ENCODE data around the gene CLEC12A. TPM values are rescaled to one million over a fixed set of nuclear protein-coding genes. Genes with fewer than 3 reads are reported as not detected.
"Not testable (repeated sequence)": the region's sequence is repeated elsewhere in the genome, so short reads cannot be mapped to it uniquely, and the experiment has no call there.

Gene CLEC12A
- total RNA-seq, 3 donors from 2014 or later (not counting 1 experiment from before 2014, with no cell fraction given), result 13.6 to 18.9 (median 14.8) TPM

- intact Hi-C loops (cut with micrococcal nuclease), result no loop called here
- ATAC-seq (no peak), DNase-seq (no peak)
- H3K27ac Mint-ChIP-seq, result no peak overlapping the region
- Histone ChIP-seq H3K4me1 (ENCODE audit: control insufficient read depth, insufficient read depth, low read length) (no peaks in the 10 kb centered on the region), H3K27me3 (ENCODE audit: control insufficient read depth, insufficient read depth, low read length) (no peaks in the 10 kb centered on the region), H3K36me3 (ENCODE audit: control insufficient read depth, insufficient read depth, low read length) (no peaks in the 10 kb centered on the region), H3K4me3 (ENCODE audit: low read length) (no peak overlapping the region), H3K9me3 (ENCODE audit: control insufficient read depth, insufficient read depth, low read length) (no peaks in the 10 kb centered on the region), H3K27ac (ENCODE audit: low read length) (no peak overlapping the region)
- H3K9me3 Mint-ChIP-seq, result no peaks in the 10 kb centered on the region
- H3K36me3 Mint-ChIP-seq, result no peaks in the 10 kb centered on the region
- H3K4me1 Mint-ChIP-seq, result no peaks in the 10 kb centered on the region
- H3K4me3 Mint-ChIP-seq, result no peak overlapping the region
- H3K27me3 Mint-ChIP-seq (ENCODE audit: low read depth in 2 of 2), result no peaks in the 10 kb centered on the region
- 8% methylated on average over 1 of the region's 1 CpG for WGBS (ENCODE audit: insufficient coverage)
- no peak for TF ChIP-seq CTCF (IDR thresholded peaks at IDR 0.05)
Measured at GRCh38 chr12:10016881-10017280, 45.7 kb downstream of the CLEC12A start.

- no peaks in the 10 kb centered on the region for H3K27me3 Mint-ChIP-seq (ENCODE audit: low read depth in 2 of 2)
- H3K4me1 Mint-ChIP-seq, result no peaks in the 10 kb centered on the region
- H3K36me3 ChIP-seq (ENCODE audit: control insufficient read depth, insufficient read depth, low read length), result no peaks in the 10 kb centered on the region
- no peak overlapping the region for H3K27ac Mint-ChIP-seq
- no peak overlapping the region for H3K27ac ChIP-seq (ENCODE audit: low read length)
- H3K4me1 ChIP-seq (ENCODE audit: control insufficient read depth, insufficient read depth, low read length), result no peaks in the 10 kb centered on the region
- H3K27me3 ChIP-seq (ENCODE audit: control insufficient read depth, insufficient read depth, low read length), result no peaks in the 10 kb centered on the region
- H3K4me3 ChIP-seq (ENCODE audit: low read length), result no peak overlapping the region
- no peaks in the 10 kb centered on the region for H3K36me3 Mint-ChIP-seq
- no peak for ATAC-seq
- no peaks in the 10 kb centered on the region for H3K9me3 Mint-ChIP-seq
- WGBS (ENCODE audit: insufficient coverage), result 75% methylated on average over 4 of the region's 5 CpGs
- TF ChIP-seq CTCF (IDR thresholded peaks at IDR 0.05), result no peak
- no peaks in the 10 kb centered on the region for H3K9me3 ChIP-seq (ENCODE audit: control insufficient read depth, insufficient read depth, low read length)
- DNase-seq, result no peak
- intact Hi-C loops (cut with micrococcal nuclease), result no loop called here
- H3K4me3 Mint-ChIP-seq, result no peak overlapping the region
Measured at GRCh38 chr12:10018386-10018785, 47.2 kb downstream of the CLEC12A start.

GRCh38 chr12:10021342-10021741 lies 50.1 kb downstream of the CLEC12A start:
- no peak for TF ChIP-seq CTCF (IDR thresholded peaks at IDR 0.05)
- no peak for DNase-seq

GRCh38 chr12:10025236-10025635 lies 54.0 kb downstream of the CLEC12A start:
- Histone ChIP-seq H3K36me3 (ENCODE audit: control insufficient read depth, insufficient read depth, low read length) (no peaks in the 10 kb centered on the region), H3K4me3 (ENCODE audit: low read length) (no peak overlapping the region), H3K9me3 (ENCODE audit: control insufficient read depth, insufficient read depth, low read length) (no peaks in the 10 kb centered on the region), H3K4me1 (ENCODE audit: control insufficient read depth, insufficient read depth, low read length) (no peaks in the 10 kb centered on the region), H3K27me3 (ENCODE audit: control insufficient read depth, insufficient read depth, low read length) (peaks cover 2% of the 10 kb centered on the region), H3K27ac (ENCODE audit: low read length) (no peak overlapping the region)
- Mint-ChIP-seq H3K4me1 (no peaks in the 10 kb centered on the region), H3K36me3 (no peaks in the 10 kb centered on the region), H3K27me3 (ENCODE audit: low read depth in 2 of 2) (peaks cover 0 to 8% of the 10 kb centered on the region in 2 donors), H3K9me3 (no peaks in the 10 kb centered on the region), H3K27ac (no peak overlapping the region), H3K4me3 (no peak overlapping the region)
- intact Hi-C loops (cut with micrococcal nuclease), result no loop called here
- no peak for DNase-seq
- WGBS (ENCODE audit: insufficient coverage), result 100% methylated on average over 1 of the region's 3 CpGs
- TF ChIP-seq CTCF (IDR thresholded peaks at IDR 0.05), result no peak
- ATAC-seq, result no peak

More at GRCh38 chr12:10021342-10021741, 50.1 kb downstream of the CLEC12A start:
- WGBS (ENCODE audit: insufficient coverage), result 86% methylated on average over 3 of the region's 3 CpGs
- H3K9me3 Mint-ChIP-seq, result no peaks in the 10 kb centered on the region
- no peak overlapping the region for H3K4me3 Mint-ChIP-seq
- intact Hi-C loops (cut with micrococcal nuclease), result no loop called here
- no peaks in the 10 kb centered on the region for H3K4me1 Mint-ChIP-seq
- H3K9me3 ChIP-seq (ENCODE audit: control insufficient read depth, insufficient read depth, low read length), result no peaks in the 10 kb centered on the region
- H3K27ac ChIP-seq (ENCODE audit: low read length), result no peak overlapping the region
- no peak overlapping the region for H3K27ac Mint-ChIP-seq
- H3K36me3 Mint-ChIP-seq, result no peaks in the 10 kb centered on the region
- no peaks in the 10 kb centered on the region for H3K36me3 ChIP-seq (ENCODE audit: control insufficient read depth, insufficient read depth, low read length)
- no peak overlapping the region for H3K4me3 ChIP-seq (ENCODE audit: low read length)
- no peaks in the 10 kb centered on the region for H3K4me1 ChIP-seq (ENCODE audit: control insufficient read depth, insufficient read depth, low read length)
- peaks cover 2% of the 10 kb centered on the region for H3K27me3 ChIP-seq (ENCODE audit: control insufficient read depth, insufficient read depth, low read length)
- no peak for ATAC-seq
- H3K27me3 Mint-ChIP-seq (ENCODE audit: low read depth in 2 of 2), result no peaks in the 10 kb centered on the region

- H3K27ac Mint-ChIP-seq; H3K4me3 ChIP-seq (ENCODE audit: low read length); H3K27me3 Mint-ChIP-seq (ENCODE audit: low read depth in 2 of 2); intact Hi-C loops (cut with micrococcal nuclease); H3K4me3 Mint-ChIP-seq; DNase-seq; H3K4me1 ChIP-seq (ENCODE audit: control insufficient read depth, insufficient read depth, low read length); H3K4me1 Mint-ChIP-seq; H3K9me3 ChIP-seq (ENCODE audit: control insufficient read depth, insufficient read depth, low read length); H3K27me3 ChIP-seq (ENCODE audit: control insufficient read depth, insufficient read depth, low read length); H3K36me3 ChIP-seq (ENCODE audit: control insufficient read depth, insufficient read depth, low read length); ATAC-seq; H3K9me3 Mint-ChIP-seq; H3K36me3 Mint-ChIP-seq; H3K27ac ChIP-seq (ENCODE audit: low read length): not testable (repeated sequence)
- 100% methylated on average over 2 of the region's 4 CpGs for WGBS (ENCODE audit: insufficient coverage)
Measured at GRCh38 chr12:10026666-10027065, 55.5 kb downstream of the CLEC12A start.

All from natural killer cell (primary cell).